Fibroblast of the aortic adventitia (primary cell): Measurements from ENCODE around the gene SFRP5. TPM values are rescaled to one million over a fixed set of nuclear protein-coding genes. Genes with fewer than 3 reads are reported as not detected.

Experiments
- DNase-seq: peaks from one replicate; pipeline ENCODE4 v3.0.0-alpha.2; 2010; ENCODE audit warnings: low read depth
- H3K4me3 ChIP-seq: 2 replicates; pipeline ENCODE4 v1.5.1; 2011; ENCODE audit warnings: low read depth, mild to moderate bottlenecking, control low read depth, low read length, moderate library complexity
- CTCF ChIP-seq: IDR thresholded peaks from 2 replicates; pipeline ENCODE4 v1.5.1; 2011; ENCODE audit warnings: mild to moderate bottlenecking, low read length, control low read depth, inconsistent platforms; ENCODE audit not compliant: insufficient read depth
- total RNA-seq: library from RNA; depleted of rRNA; stranded (reverse); fragments of >200 nt; gene quantifications from 2 replicates; pipeline ENCODE4 v1.2.3, GENCODE V29; 2012; ENCODE audit warnings: low replicate concordance

Gene SFRP5
- total RNA-seq, 1 donor: not detected

GRCh38 chr10:97765201-97765600 is 6.6 kb downstream of the SFRP5 start:
- DNase-seq: no peak
- no peak for TF ChIP-seq CTCF
- H3K4me3 ChIP-seq: no peak overlapping the region

GRCh38 chr10:97764519-97764931 is 7.3 kb downstream of the SFRP5 start:
- no peak for TF ChIP-seq CTCF
- no peak overlapping the region for H3K4me3 ChIP-seq
- DNase-seq: no peak

DNA sequence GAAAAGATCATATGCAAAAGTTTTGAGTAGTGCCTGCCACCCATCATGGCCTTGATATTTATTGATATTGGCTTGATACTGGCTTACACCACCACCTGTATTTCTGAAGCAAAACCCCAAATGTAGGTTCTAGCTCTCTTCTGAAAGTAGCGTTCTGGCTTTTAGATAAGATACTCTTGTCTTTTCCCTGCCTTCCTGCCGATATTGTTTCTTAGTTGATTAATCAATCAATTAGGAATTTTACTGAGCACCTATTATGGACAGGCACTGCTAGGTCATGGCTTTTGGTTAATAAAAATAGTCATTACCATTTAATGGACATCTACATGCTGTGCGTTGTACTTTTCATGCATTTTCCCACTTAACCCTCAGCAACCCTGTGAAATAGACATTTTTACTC is 7.9 kb downstream of the SFRP5 start:
- no peak for DNase-seq
- no peak overlapping the region for H3K4me3 ChIP-seq
- TF ChIP-seq CTCF: no peak

DNA sequence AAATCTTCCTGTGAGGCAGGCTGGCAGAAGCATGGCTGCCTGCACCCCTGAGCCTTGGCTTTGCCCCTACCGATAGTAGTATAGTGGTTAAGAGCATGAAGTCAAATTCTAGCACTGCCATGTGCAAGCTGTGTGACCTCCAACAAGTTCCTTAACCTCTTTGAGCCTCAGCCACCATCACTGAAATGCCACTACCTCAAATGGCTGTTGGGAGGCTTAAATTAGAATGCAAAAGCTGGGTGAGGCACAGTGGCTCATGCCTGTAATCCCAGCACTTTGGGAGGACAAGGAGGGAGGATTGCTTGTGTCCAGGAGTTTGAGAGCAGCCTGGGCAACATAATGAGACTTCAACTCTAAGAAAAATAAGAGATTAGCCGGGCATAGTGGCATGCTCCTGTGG is 8.4 kb downstream of the SFRP5 start:
- TF ChIP-seq CTCF: no peak
- DNase-seq: no peak
- no peak overlapping the region for H3K4me3 ChIP-seq

DNA sequence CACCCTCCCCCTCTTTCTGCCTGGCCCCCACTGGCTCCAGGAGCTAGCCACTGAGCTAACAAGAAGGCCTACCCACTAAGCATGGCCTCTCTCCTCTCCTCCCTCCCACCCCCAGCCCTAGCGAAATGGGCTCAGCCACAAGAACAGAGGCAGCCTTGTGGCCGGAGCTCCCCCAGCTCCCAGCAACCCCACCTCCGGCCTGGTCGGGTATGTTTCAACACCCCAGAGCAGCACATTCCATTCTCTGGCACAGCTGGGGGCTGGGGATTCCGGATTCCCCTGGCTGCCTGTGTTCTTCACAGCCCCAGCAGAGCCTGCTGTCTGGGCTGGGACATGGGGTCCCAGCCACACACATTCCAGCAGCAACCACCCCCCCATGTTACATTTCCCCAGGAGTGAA is 9.0 kb downstream of the SFRP5 start:
- TF ChIP-seq CTCF: no peak
- no peak overlapping the region for H3K4me3 ChIP-seq
- DNase-seq: no peak

- DNase-seq: no peak
- H3K4me3 ChIP-seq: no peak overlapping the region
- no peak for TF ChIP-seq CTCF
Observed at GRCh38 chr10:97762056-97762455, 9.7 kb downstream of the SFRP5 start.

- TF ChIP-seq CTCF: no peak
- no peak for DNase-seq
- no peak overlapping the region for H3K4me3 ChIP-seq
Observed at GRCh38 chr10:97761331-97761865, 10.4 kb downstream of the SFRP5 start.
